Smooth muscle cell of the pulmonary artery (primary cell): ENCODE data around the gene GJB5. TPM values are rescaled to one million over a fixed set of nuclear protein-coding genes. Genes with fewer than 3 reads are reported as not detected.

Experiments used
- total RNA-seq: library from RNA; depleted of rRNA; stranded (reverse); fragments of >200 nt; gene quantifications from 2 replicates; pipeline ENCODE4 v1.2.3, GENCODE V29; 2014

GJB5 gene
- not detected in 2 replicates for total RNA-seq

GRCh38 chr1:34754964-34755637 is at the start of gene GJB5:
Gene GJB5, plus strand, starts transcription at chr1:34755047. Its CDS starts 2,284 bp downstream, at chr1:34757331.

DNA sequence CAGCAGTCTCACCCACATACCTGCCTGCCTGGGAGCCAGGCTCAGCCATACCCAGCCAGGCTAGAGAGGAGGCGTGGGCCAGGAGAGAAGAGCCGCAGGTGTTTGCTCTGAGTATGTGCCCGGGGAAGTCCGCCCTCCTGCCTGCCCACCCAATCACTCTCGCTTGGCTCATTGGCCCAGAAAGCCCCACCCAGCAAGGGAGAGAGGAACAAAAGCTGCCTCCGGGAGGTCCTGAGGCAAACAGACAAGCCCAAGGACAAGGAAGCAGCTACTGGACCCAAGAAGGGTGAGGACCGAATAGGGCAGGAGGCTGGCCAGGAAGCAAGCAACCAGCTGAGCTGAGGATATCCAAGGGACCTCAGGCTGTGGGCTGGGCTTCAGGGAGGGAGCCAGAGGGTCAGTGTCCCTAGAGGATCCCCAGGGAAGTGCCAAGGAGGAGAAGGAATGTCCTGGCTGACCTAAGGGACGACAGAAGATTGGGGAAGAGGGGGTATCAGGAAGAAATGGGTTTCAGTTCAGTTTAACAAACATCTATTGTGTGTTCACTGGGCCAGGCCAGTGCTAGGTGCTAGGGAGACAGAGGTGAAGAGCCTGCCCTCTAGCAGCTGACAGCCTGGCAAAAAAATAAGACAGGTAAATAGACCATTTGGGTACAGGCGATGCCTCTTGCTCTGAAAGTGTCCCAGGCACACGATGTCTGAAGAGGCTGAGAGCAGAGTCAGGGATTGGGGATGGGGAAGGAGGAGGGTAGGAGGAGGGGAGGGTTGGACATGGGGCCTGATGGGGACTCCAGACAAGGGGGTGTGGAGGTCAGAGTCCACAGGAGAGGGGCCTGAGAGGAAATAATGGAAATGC is 4.9 kb downstream of the GJB5 start, which contains the start of gene GJB4:
Gene GJB4, plus strand, starts transcription at position 238 of the 855 bp plus-strand sequence. CDS start 1,515 bp downstream, outside the sequence.

DNA sequence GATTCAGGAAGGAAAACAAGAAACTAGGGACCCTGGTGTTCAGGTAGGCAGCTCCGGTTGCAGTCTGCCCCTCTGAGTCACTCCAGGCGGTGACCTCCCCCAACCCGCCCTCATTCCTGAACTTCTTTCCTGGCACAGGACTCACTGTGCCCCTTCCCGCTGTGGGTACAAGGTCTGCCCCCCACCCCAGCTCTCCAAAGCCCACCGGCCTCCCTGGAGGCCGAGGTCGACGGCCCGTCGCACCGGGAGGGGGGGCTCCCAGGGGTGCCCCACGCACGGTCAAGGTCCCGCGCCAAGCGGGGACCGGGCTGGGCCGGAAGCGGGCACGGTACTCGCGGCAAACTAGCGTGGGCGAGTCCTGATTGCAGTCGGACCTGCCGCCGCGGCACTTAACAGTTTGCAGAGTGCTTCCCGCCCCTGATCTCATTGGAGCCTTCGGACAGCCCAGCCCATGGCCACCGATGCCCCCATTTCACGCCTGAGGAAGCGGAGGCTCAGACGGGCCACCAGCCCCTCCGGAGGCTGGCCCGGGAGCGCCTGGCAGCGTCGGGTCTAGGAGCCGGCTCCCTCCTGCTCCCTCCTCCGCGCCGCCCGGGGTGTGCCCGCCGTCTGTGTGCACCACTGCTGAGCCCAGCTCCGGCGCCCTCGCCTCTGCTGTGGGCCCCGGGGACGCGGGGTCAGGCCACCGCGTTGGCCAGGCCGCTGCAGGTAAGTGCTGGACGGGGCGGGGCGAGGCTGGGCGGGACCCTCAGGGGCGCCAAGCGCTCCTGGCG is 26.4 kb downstream of the GJB5 start, which contains the start of gene GJB3:
Gene GJB3, plus strand, starts transcription at position 144 of the 773 bp plus-strand sequence. CDS start 3,549 bp downstream, outside the sequence.

DNA sequence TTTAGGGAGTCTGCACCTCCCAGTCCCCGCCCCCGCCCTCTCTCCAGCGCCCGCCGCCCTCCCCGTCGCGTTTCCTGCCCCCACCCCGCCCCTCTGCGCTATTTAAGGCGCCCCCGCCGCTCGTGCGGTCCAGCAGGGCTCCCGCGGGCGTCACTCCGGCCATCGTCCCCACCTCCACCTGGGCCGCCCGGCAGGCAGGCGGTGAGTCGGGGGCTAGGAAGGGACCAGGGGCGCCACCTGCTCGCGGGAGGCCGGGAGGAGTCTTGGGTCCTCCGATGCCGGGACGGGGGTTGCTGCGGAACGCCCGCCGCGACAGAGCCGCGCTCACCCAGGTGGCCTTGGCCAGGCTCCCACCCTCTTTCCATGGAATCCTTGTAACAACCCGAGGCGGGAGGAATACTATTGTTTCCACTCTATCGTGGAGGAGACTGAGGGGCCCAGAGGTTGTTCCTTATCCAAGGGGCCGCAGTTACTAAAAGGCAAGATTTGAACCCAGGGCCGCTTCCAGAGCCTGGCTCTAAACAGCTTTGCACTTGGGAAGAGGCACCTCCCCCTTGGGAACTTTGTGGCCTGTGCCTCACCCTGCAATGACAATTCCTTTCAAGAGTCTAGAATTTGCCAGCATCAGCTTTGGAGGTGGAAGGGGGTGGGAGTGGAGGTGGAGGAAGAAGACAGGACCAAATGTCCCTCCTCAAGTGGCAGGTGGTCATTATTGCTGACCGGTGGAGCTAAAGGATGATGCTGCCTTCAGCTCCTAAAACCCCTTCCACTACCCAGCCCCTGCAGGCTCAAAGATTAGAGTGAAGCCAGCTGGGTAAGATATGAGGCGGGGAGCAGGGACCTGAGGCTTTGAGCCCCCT is 38.3 kb downstream of the GJB5 start, which contains the start of gene GJA4:
Gene GJA4, plus strand, starts transcription at position 132 of the 860 bp plus-strand sequence. CDS start 1,215 bp downstream, outside the sequence.

Other genes with a start within 250 kb of the GJB5 start
- gene GJB4, start 4.7 kb downstream of the GJB5 start, total RNA-seq = not detected in 2 replicates
- 0.07 TPM in 1 of 2 replicates, not detected in the other for gene GJB3, start 26.2 kb downstream of the GJB5 start, total RNA-seq
- 0.50 and 0.52 TPM in 2 replicates for gene GJA4, start 38.0 kb downstream of the GJB5 start, total RNA-seq
- 23.3 and 29.7 TPM in 2 replicates for gene SMIM12, start 104.7 kb downstream of the GJB5 start, total RNA-seq
- 0.07 TPM in 1 of 2 replicates, not detected in the other for gene DLGAP3, start 174.6 kb downstream of the GJB5 start, total RNA-seq
- gene TMEM35B, start 230.3 kb downstream of the GJB5 start, total RNA-seq = 35.1 and 35.3 TPM in 2 replicates